H1 (cell line): ENCODE data around the gene ADAMTS16. TPM values are rescaled to one million over a fixed set of nuclear protein-coding genes. Genes with fewer than 3 reads are reported as not detected.

ENCODE experiments used
- CTCF ChIA-PET: fragments of 300-600 bp; sonication (Branson Sonifier 250); formaldehyde crosslinking; loops from one replicate; lab custom pipeline; 2021; ENCODE audit not compliant: partially characterized antibody; lab: Charles Lee
- POLR2A ChIA-PET: fragments of 300-600 bp; sonication (Branson Sonifier 250); formaldehyde crosslinking; loops from one replicate; lab custom pipeline; 2021; ENCODE audit warnings: inconsistent platforms; ENCODE audit not compliant: partially characterized antibody; lab: Charles Lee
- DNase-seq, 2 experiments: peaks; one replicate each; pipeline versions ENCODE4 v3.0.0 to v3.0.0-alpha.2; 2010 to 2022; ENCODE audit warnings: low spot score in 2 of 2, low read depth in 1 of 2, mixed read lengths in 1 of 2
- FAIRE-seq: peaks from 2 replicates; lab custom pipeline; 2011; peaks lifted over from hg19 to GRCh38; lab: Jason Lieb, UNC
- H2AFZ ChIP-seq: 2 replicates; pipeline ENCODE4 v1.8.1; 2012; ENCODE audit warnings: low read length, inconsistent platforms
- H2AK5ac ChIP-seq: 2 replicates; pipeline ENCODE4 v1.6.1; 2013; ENCODE audit warnings: low read depth, low read length
- H2BK120ac ChIP-seq: replicated peaks from 2 replicates; pipeline ENCODE3; 2013; ENCODE audit warnings: low read depth, low read length, inconsistent platforms
- H2BK12ac ChIP-seq: 2 replicates; pipeline ENCODE4 v1.6.1; 2013; ENCODE audit warnings: low read depth, low read length
- H2BK15ac ChIP-seq: 2 replicates; pipeline ENCODE4 v1.6.1; 2013; ENCODE audit warnings: low read length
- H2BK20ac ChIP-seq: 2 replicates; pipeline ENCODE4 v1.6.1; 2013; ENCODE audit warnings: low read length
- H2BK5ac ChIP-seq: 2 replicates; pipeline ENCODE4 v1.6.1; 2013; ENCODE audit warnings: low read depth, low read length
- H3K14ac ChIP-seq: 2 replicates; pipeline ENCODE4 v1.6.1; 2013; ENCODE audit warnings: inconsistent platforms; ENCODE audit not compliant: insufficient read length
- H3K18ac ChIP-seq: 2 replicates; pipeline ENCODE4 v1.6.1; 2013; ENCODE audit warnings: low read length; ENCODE audit errors: extremely low read depth
- H3K23ac ChIP-seq: 2 replicates; pipeline ENCODE4 v1.6.1; 2013; ENCODE audit warnings: inconsistent platforms; ENCODE audit not compliant: insufficient read length
- H3K23me2 ChIP-seq: 2 replicates; pipeline ENCODE4 v1.6.1; 2013; ENCODE audit warnings: low read depth, low read length
- H3K27ac ChIP-seq: 2 replicates; pipeline ENCODE4 v1.6.1; 2011; ENCODE audit warnings: low read depth, low read length, inconsistent platforms
- H3K27me3 ChIP-seq, 4 experiments: replicated peaks in 1 of 4; 1 replicate in 1 of 4; 2 replicates in 3 of 4; pipeline versions ENCODE4 v1.6.1 to v1.8.1; 2011 to 2013; ENCODE audit warnings: low read length in 3 of 4, mild to moderate bottlenecking in 3 of 4, inconsistent platforms in 2 of 4, mixed read lengths in 2 of 4, moderate library complexity in 1 of 4; ENCODE audit not compliant: control insufficient read depth in 3 of 4, insufficient read depth in 3 of 4; ENCODE audit errors: extremely low read depth in 1 of 4
- H3K36me3 ChIP-seq, 4 experiments: 2 replicates each; pipeline versions ENCODE4 v1.6.1 to v1.8.1; 2011 to 2013; ENCODE audit warnings: mild to moderate bottlenecking in 4 of 4, low read length in 3 of 4, moderate library complexity in 2 of 4, control low read depth in 1 of 4, inconsistent platforms in 1 of 4; ENCODE audit not compliant: insufficient read depth in 4 of 4, control insufficient read depth in 2 of 4
- H3K4ac ChIP-seq: replicated peaks from 2 replicates; pipeline ENCODE3; 2013; ENCODE audit warnings: low read length, low read depth, mixed read lengths, inconsistent platforms; ENCODE audit not compliant: insufficient read length
- H3K4me1 ChIP-seq, 4 experiments: replicated peaks in 1 of 4; 1 replicate in 1 of 4; 2 replicates in 3 of 4; pipeline versions ENCODE4 v1.6.1 to v1.8.1; 2011 to 2013; ENCODE audit warnings: low read length in 3 of 4, inconsistent platforms in 2 of 4, mixed read lengths in 1 of 4; ENCODE audit not compliant: insufficient read depth in 4 of 4, control insufficient read depth in 3 of 4
- H3K4me2 ChIP-seq, 2 experiments: 2 replicates each; pipeline versions ENCODE4 v1.6.1 to v1.8.1; 2011 to 2013; ENCODE audit warnings: low read depth in 2 of 2, low read length in 2 of 2, control low read depth in 1 of 2, inconsistent platforms in 1 of 2, mild to moderate bottlenecking in 1 of 2; ENCODE audit not compliant: insufficient read depth in 1 of 2
- H3K4me3 ChIP-seq, 4 experiments: fragments of 200-600, 300-600 bp in 1 of 4; sonication (generic), shearing (Covaris generic), sonication (Bioruptor Twin) in 1 of 4; 2 replicates each; pipeline versions ENCODE4 v1.5.1 to v1.8.1; 2011 to 2016; ENCODE audit warnings: low read length in 4 of 4, low read depth in 3 of 4, control low read depth in 2 of 4, inconsistent platforms in 2 of 4, mild to moderate bottlenecking in 2 of 4, mixed read lengths in 1 of 4, moderate library complexity in 1 of 4; ENCODE audit not compliant: insufficient read depth in 2 of 4; ENCODE audit errors: extremely low read depth in 1 of 4
- H3K56ac ChIP-seq: replicated peaks from 2 replicates; pipeline ENCODE3; 2013; ENCODE audit warnings: low read depth, mild to moderate bottlenecking, mixed read lengths, low read length, inconsistent platforms; ENCODE audit not compliant: insufficient read length
- H3K79me1 ChIP-seq: 2 replicates; pipeline ENCODE4 v1.6.1; 2013; ENCODE audit warnings: low read depth, low read length, control low read depth
- H3K79me2 ChIP-seq, 2 experiments: 2 replicates each; pipeline versions ENCODE4 v1.6.1 to v1.8.1; 2012 to 2013; ENCODE audit warnings: low read length in 2 of 2, mild to moderate bottlenecking in 2 of 2, inconsistent platforms in 1 of 2; ENCODE audit not compliant: insufficient read depth in 2 of 2, control insufficient read depth in 1 of 2
- H3K9ac ChIP-seq, 4 experiments: replicated peaks in 1 of 4; 1 replicate in 1 of 4; 2 replicates in 3 of 4; pipeline versions ENCODE4 v1.6.1 to v1.8.1; 2011 to 2013; ENCODE audit warnings: low read depth in 3 of 4, low read length in 3 of 4, control low read depth in 2 of 4, mild to moderate bottlenecking in 2 of 4, moderate library complexity in 2 of 4, inconsistent platforms in 1 of 4; ENCODE audit errors: extremely low read depth in 1 of 4
- H3K9me3 ChIP-seq, 2 experiments: 2 replicates each; pipeline versions ENCODE4 v1.6.1 to v1.8.1; 2012 to 2013; ENCODE audit warnings: mild to moderate bottlenecking in 2 of 2, moderate library complexity in 2 of 2, control low read depth in 1 of 2, inconsistent platforms in 1 of 2, low read depth in 1 of 2, low read length in 1 of 2, mixed read lengths in 1 of 2; ENCODE audit not compliant: insufficient read depth in 2 of 2
- H4K20me1 ChIP-seq, 2 experiments: replicated peaks in 1 of 2; 2 replicates each; pipeline versions ENCODE3 to v1.8.1; 2011 to 2013; ENCODE audit warnings: inconsistent platforms in 2 of 2, low read length in 2 of 2, mild to moderate bottlenecking in 1 of 2; ENCODE audit not compliant: insufficient read depth in 2 of 2, control insufficient read depth in 1 of 2
- H4K5ac ChIP-seq: 2 replicates; pipeline ENCODE4 v1.6.1; 2013; ENCODE audit warnings: low read length, low read depth, mixed read lengths, inconsistent platforms; ENCODE audit not compliant: insufficient read length
- H4K8ac ChIP-seq: 2 replicates; pipeline ENCODE4 v1.8.0; 2013; ENCODE audit warnings: mild to moderate bottlenecking, moderate library complexity, low read length, inconsistent platforms; ENCODE audit not compliant: insufficient read depth; ENCODE audit errors: extremely low read depth
- H4K91ac ChIP-seq: replicated peaks from 2 replicates; pipeline ENCODE3; 2013; ENCODE audit warnings: low read length, mixed read lengths, inconsistent platforms; ENCODE audit not compliant: insufficient read length
- CBX8 ChIP-seq: fragments of 300-800, 300-1000 bp; sonication (generic); IDR thresholded peaks from 2 replicates; pipeline ENCODE4 v1.7.1; 2016; ENCODE audit warnings: low read depth, low read length, borderline replicate concordance
- EGR1 ChIP-seq: IDR thresholded peaks from 2 replicates; pipeline ENCODE4 v1.6.1; 2011; ENCODE audit warnings: low read depth, low read length, borderline replicate concordance
- JUN ChIP-seq: IDR thresholded peaks from 2 replicates; pipeline ENCODE4 v1.6.1; 2011; ENCODE audit warnings: low read depth, mild to moderate bottlenecking, improper control_type of control experiment, low read length
- NRF1 ChIP-seq: IDR thresholded peaks from 2 replicates; pipeline ENCODE4 v1.6.1; 2011; ENCODE audit warnings: mild to moderate bottlenecking, low read depth, low read length, improper control_type of control experiment
- PHF8 ChIP-seq: fragments of 200-600 bp; sonication (generic); conservative IDR thresholded peaks from 2 replicates; pipeline ENCODE4 v1.7.1; 2012; ENCODE audit warnings: low read depth, mild to moderate bottlenecking, inconsistent platforms, low read length, moderate library complexity
- RAD21 ChIP-seq, 2 experiments: IDR thresholded peaks in 1 of 2; conservative IDR thresholded peaks in 1 of 2; 2 replicates each; pipeline ENCODE4 v1.6.1; 2011; ENCODE audit warnings: low read depth in 2 of 2, low read length in 2 of 2, improper control_type of control experiment in 1 of 2, inconsistent platforms in 1 of 2, mild to moderate bottlenecking in 1 of 2, moderate library complexity in 1 of 2
- RFX5 ChIP-seq: IDR thresholded peaks from 2 replicates; pipeline ENCODE4 v1.6.1; 2011; ENCODE audit warnings: low read depth, low read length, improper control_type of control experiment, borderline replicate concordance
- TAF1 ChIP-seq: IDR thresholded peaks from 2 replicates; pipeline ENCODE4 v1.6.1; 2011; ENCODE audit warnings: mild to moderate bottlenecking, low read depth, low read length
- TAF7 ChIP-seq: optimal IDR thresholded peaks from 2 replicates; pipeline ENCODE3; 2011; ENCODE audit warnings: low read depth, mild to moderate bottlenecking, inconsistent platforms, low read length, moderate library complexity, borderline replicate concordance
- TCF12 ChIP-seq: IDR thresholded peaks from 2 replicates; pipeline ENCODE4 v1.6.1; 2011; ENCODE audit warnings: low read depth, mild to moderate bottlenecking, low read length
- USF2 ChIP-seq: IDR thresholded peaks from 2 replicates; pipeline ENCODE4 v1.6.1; 2011; ENCODE audit warnings: low read length, improper control_type of control experiment
- YY1 ChIP-seq: IDR thresholded peaks from 2 replicates; pipeline ENCODE4 v1.6.1; 2011; ENCODE audit warnings: low read depth, mild to moderate bottlenecking, low read length
- ZNF274 ChIP-seq: IDR thresholded peaks from 2 replicates; pipeline ENCODE4 v1.7.0; 2012; ENCODE audit warnings: low read length, borderline replicate concordance; ENCODE audit errors: extremely low read depth
- WGBS, 2 experiments: shearing (Covaris generic) in 1 of 2; methylation state at CpG; one replicate each; pipeline versions ENCODE4 v1.1.6 to v1.1.7; 2013 to 2015; ENCODE audit warnings: low lambda C conversion rate in 2 of 2, mixed read lengths in 2 of 2, inconsistent platforms in 1 of 2, low coverage in 1 of 2, missing lambda C conversion rate in 1 of 2; ENCODE audit not compliant: insufficient replicate concordance in 2 of 2, insufficient coverage in 1 of 2, insufficient read length in 1 of 2; ENCODE audit errors: extremely low coverage in 1 of 2, missing lambda C conversion rate in 1 of 2; 5-methylcytosine and 5-hydroxymethylcytosine counted together
- polyA plus RNA-seq, 7 experiments: library from polyadenylated mRNA; depleted of rRNA in 3 of 7; stranded (reverse) in 5 of 7; unstranded in 2 of 7; fragments of >200 nt in 5 of 7; fragments of 200-250 nt in 2 of 7; gene quantifications; 1 replicate in 5 of 7; 2 replicates in 1 of 7; 4 replicates in 1 of 7; pipeline versions ENCODE4 v1.2.1 to v1.2.3, GENCODE V29; 2011 to 2013; ENCODE audit warnings: missing spikeins in 2 of 7, mixed read lengths in 2 of 7
- total RNA-seq: library from RNA; stranded (reverse); fragmentation: NEBNext Ultra II Directional; extraction: Animal tissue kit (Norgen Biotek cat#: 25700); gene quantifications from 2 replicates; pipeline ENCODE4 v1.2.1, GENCODE V29; 2021

The ADAMTS16 gene
- total and polyA plus RNA-seq, 2 of the 8 experiments (the other 6 are each of a cell fraction or from before 2014, with no cell fraction given) = 3.7 to 16.0 TPM

- Histone ChIP-seq H4K8ac (no peak overlapping the region; the same call in 1 of the 2 replicates), H2AK5ac (no peak overlapping the region), H2BK120ac (no peak overlapping the region), H3K27me3 (no peaks in the 10 kb centered on the region), H3K4ac (no peak overlapping the region), H2BK15ac (0 out of 2 replicates have a peak overlapping the region, but pooled peaks have one; percentile 11), H3K14ac (no peak overlapping the region), H3K4me2 (no peak overlapping the region), H3K79me2 (no peaks in the 10 kb centered on the region), H2BK5ac (peak overlapping the region; percentile 50; the same call in 1 of the 2 replicates), H3K23me2 (no peaks in the 10 kb centered on the region), H3K36me3 (no peaks in the 10 kb centered on the region), H4K20me1 (no peaks in the 10 kb centered on the region), H2BK20ac (peak overlapping the region; percentile 3; the same call in 1 of the 2 replicates), H3K4me3 (no peak overlapping the region), H3K23ac (no peak overlapping the region), H4K5ac (no peak overlapping the region), H3K9ac (no peak overlapping the region), H3K27ac (no peak overlapping the region), H3K79me1 (no peaks in the 10 kb centered on the region; the same call in 1 of the 2 replicates), H2AFZ (no peak overlapping the region), H3K18ac (no peak overlapping the region), H3K4me1 (peaks cover 4 to 22% (median 13%) of the 10 kb centered on the region in 4 experiments), H4K91ac (peak overlapping the region; percentile 26), H3K56ac (no peak overlapping the region), H2BK12ac (peak overlapping the region; percentile 28; the same call in 1 of the 2 replicates), H3K9me3 (no peaks in the 10 kb centered on the region)
- 99% methylated on average over 7 of the region's 8 CpGs; no CpG with 5 or more reads in 1 of the 2 experiments for WGBS, 2 experiments
- FAIRE-seq (no peak), DNase-seq (no peak)
- POLR2A ChIA-PET = interaction anchor here (1.2 kb wide), 2 partner anchors 11 to 17 kb away, joined by 3 read pairs; no protein-coding TSS in a partner anchor
- CTCF ChIA-PET = interaction anchor here (0.8 to 4.8 kb wide), 3 partner anchors 34 to 92 kb away, joined by 3 to 16 read pairs (median 7); no protein-coding TSS in a partner anchor
- TF ChIP-seq TCF12 (no peak), CBX8 (no peak), NRF1 (no peak), TAF7 (no peak), JUN (no peak), YY1 (no peak), PHF8 (no peak), RFX5 (no peak), EGR1 (no peak), USF2 (no peak), TAF1 (no peak), RAD21 (IDR thresholded peaks at IDR 0.05 in 1 of 2, conservative IDR thresholded peaks at IDR 0.05 in 1 of 2; ENCODE audit: low read depth in 2 of 2, low read length in 2 of 2) (no peak), ZNF274 (no peak)
Measured at GRCh38 chr5:5327126-5327525, 187.0 kb downstream of the ADAMTS16 start.
